Colonic mucosa (tissue), 4 donors: ENCODE data around the gene CDRT15. TPM values are rescaled to one million over a fixed set of nuclear protein-coding genes. Genes with fewer than 3 reads are reported as not detected.
"Not testable (repeated sequence)": the region's sequence is repeated elsewhere in the genome, so short reads cannot be mapped to it uniquely, and the experiment has no call there.

ENCODE experiments used
- DNase-seq: peaks from one replicate; pipeline ENCODE4 v3.0.0-alpha.2; 2020
- H3K27ac ChIP-seq: fragments of 200-600 bp; one replicate; pipeline ENCODE4 v1.8.0; 2021
- H3K27me3 ChIP-seq: fragments of 200-600 bp; one replicate; pipeline ENCODE4 v1.8.0; 2021
- H3K36me3 ChIP-seq: fragments of 200-600 bp; one replicate; pipeline ENCODE4 v1.8.0; 2021
- H3K4me1 ChIP-seq: fragments of 200-600 bp; one replicate; pipeline ENCODE4 v1.8.0; 2021; ENCODE audit warnings: mild to moderate bottlenecking
- H3K4me3 ChIP-seq: fragments of 200-600 bp; one replicate; pipeline ENCODE4 v1.8.0; 2021
- H3K9ac ChIP-seq, 2 donors: one replicate each; pipeline ENCODE4 v1.7.0; 2013; ENCODE audit warnings: control low read depth in 2 of 2, low read depth in 2 of 2, low read length in 2 of 2
- H3K9me3 ChIP-seq: fragments of 200-600 bp; one replicate; pipeline ENCODE4 v1.8.0; 2021
- intact Hi-C: fragments of 100-400 bp; cut with DNase I; formaldehyde crosslinking; loops from one replicate; pipeline ENCODE4 v1.14.1; 2022
- total RNA-seq, 2 donors: library from RNA; stranded (reverse); fragmentation: NEBNext Ultra II Directional in 1 of 2; extraction: Animal tissue kit (Norgen Biotek cat#: 25700) in 1 of 2; gene quantifications; one replicate each; pipeline ENCODE4 v1.2.1, GENCODE V29; 2021
- TF ChIP-seq, protein P1 (sequence below): fragments of 200-600 bp; IDR thresholded peaks from one replicate; pipeline ENCODE4 v1.8.0; 2022; ENCODE audit warnings: antibody characterized with exemption, mild to moderate bottlenecking
- donor health status: healthy.
- donor health status: DM: no; HTN: no; CAD: no.
- donor health status: DM: no; HTN: no; CAD: no.

Gene CDRT15
- total RNA-seq, 2 donors from 2014 or later = not detected

DNA sequence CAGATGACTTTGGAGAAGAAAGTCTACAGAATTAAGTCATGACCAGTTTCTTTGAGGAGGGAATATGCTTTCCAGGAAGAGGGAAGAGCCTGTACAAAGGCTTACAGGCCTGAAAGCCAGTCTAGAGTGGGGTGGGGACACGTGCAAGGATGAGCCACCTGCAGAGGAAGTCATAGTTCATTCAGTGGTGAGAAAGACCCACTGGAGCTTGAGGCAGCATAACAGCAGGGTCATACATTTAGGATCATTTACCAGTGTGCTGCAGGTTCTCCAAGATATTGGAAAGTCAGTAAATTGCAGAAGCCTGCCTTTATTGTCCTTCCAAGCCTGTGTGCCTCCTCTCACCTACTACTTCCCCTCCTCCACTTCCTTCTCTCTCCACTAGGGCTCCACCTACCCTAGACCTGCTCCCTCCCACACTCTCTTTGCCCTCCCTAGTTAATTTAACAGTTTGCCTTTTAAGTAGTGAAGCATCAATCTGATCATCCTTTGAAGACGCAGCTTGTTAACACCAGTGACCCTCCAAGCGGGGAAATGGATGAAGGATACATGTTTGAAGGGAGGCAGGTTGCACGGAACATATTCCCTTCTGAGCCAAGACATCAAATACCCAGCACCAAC is 40.2 kb downstream of the CDRT15 start:
- DNase-seq = no peak
- H3K4me1 ChIP-seq = no peaks in the 10 kb centered on the region
- H3K27me3 ChIP-seq = no peaks in the 10 kb centered on the region
- no peak overlapping the region for H3K4me3 ChIP-seq
- H3K27ac ChIP-seq = no peak overlapping the region
- TF ChIP-seq, protein P1, sequence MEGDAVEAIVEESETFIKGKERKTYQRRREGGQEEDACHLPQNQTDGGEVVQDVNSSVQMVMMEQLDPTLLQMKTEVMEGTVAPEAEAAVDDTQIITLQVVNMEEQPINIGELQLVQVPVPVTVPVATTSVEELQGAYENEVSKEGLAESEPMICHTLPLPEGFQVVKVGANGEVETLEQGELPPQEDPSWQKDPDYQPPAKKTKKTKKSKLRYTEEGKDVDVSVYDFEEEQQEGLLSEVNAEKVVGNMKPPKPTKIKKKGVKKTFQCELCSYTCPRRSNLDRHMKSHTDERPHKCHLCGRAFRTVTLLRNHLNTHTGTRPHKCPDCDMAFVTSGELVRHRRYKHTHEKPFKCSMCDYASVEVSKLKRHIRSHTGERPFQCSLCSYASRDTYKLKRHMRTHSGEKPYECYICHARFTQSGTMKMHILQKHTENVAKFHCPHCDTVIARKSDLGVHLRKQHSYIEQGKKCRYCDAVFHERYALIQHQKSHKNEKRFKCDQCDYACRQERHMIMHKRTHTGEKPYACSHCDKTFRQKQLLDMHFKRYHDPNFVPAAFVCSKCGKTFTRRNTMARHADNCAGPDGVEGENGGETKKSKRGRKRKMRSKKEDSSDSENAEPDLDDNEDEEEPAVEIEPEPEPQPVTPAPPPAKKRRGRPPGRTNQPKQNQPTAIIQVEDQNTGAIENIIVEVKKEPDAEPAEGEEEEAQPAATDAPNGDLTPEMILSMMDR = peak; percentile 12
- no peaks in the 10 kb centered on the region for H3K9me3 ChIP-seq
- H3K36me3 ChIP-seq = no peaks in the 10 kb centered on the region
- H3K9ac ChIP-seq = no peak overlapping the region
- intact Hi-C loops = no loop called here

DNA sequence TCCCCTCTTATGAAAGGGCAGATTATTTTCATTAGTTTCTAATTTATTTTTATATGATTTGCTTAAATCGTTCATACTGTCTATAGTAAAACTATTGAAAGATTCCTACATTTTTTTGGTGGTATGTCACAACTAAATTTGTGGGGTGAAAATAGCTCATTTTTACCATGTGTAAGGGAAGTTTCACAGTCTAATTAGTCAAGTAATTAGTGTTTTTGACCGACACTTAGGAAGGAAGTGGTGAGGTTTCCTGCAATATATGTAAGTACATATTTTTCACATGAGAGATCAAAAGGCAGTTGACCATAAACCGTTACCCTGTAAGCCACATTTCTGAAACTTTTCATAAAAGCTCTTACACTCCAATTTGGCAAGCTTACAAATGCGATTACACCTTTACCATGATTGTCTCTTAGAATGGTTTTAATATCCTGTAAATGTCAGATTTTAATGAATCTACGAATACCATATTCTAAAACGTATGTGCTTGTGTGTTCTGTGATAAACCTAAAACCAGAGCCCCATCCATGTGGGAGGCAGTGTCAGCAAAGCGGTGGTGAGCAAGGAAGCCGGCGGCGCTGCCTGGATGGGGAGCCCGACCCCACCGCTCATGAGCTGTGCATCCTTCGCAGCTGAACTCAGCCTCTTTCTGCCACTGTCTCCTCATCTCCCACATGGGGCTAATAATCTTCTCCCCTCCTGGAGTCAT is 43.9 kb downstream of the CDRT15 start:
- H3K9ac ChIP-seq, intact Hi-C loops, H3K4me3 ChIP-seq, H3K27ac ChIP-seq, H3K4me1 ChIP-seq, H3K36me3 ChIP-seq, H3K27me3 ChIP-seq, H3K9me3 ChIP-seq, DNase-seq: not testable (repeated sequence)

DNA sequence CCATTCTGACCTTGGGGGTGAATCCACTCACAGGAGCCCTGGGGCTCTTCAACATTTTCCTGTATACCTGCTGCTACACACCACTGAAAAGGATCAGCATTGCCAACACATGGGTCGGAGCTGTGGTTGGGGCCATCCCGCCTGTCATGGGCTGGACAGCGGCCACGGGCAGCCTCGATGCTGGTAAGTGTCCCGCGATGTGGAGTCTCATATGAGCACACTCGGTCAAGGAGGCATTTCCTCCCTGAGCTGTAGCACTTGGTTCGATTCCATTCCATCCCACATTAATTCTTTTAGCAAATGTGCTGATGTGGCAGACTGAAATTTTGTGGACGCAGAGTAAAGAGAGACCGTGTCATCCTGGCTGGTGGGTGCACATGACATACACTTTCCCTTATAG is 44.6 kb downstream of the CDRT15 start:
- H3K4me1 ChIP-seq, DNase-seq, H3K9me3 ChIP-seq, H3K36me3 ChIP-seq, H3K27me3 ChIP-seq, H3K4me3 ChIP-seq, H3K27ac ChIP-seq, intact Hi-C loops, H3K9ac ChIP-seq: not testable (repeated sequence)

DNA sequence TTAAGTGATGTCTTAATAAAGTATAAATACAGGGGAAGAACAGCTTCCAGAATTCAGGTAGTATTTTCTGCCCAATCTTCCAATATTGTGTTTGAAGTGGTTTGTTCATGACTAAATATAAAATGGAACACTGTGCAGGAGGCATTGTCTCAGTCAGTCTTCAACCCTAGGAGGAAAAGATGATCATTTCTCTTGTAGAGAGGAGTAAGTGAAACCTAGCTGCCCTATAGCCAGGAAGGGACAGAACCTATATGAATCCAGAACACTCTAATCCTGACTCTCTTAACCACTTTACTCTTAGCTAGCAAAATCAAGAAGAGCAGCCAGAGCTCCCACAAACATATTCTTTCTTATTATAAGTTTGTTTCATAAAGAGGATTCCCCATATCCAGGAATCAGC is 45.2 kb downstream of the CDRT15 start:
- H3K27ac ChIP-seq, H3K9ac ChIP-seq, intact Hi-C loops, H3K36me3 ChIP-seq, H3K4me3 ChIP-seq, H3K9me3 ChIP-seq, H3K27me3 ChIP-seq, DNase-seq, H3K4me1 ChIP-seq: not testable (repeated sequence)

DNA sequence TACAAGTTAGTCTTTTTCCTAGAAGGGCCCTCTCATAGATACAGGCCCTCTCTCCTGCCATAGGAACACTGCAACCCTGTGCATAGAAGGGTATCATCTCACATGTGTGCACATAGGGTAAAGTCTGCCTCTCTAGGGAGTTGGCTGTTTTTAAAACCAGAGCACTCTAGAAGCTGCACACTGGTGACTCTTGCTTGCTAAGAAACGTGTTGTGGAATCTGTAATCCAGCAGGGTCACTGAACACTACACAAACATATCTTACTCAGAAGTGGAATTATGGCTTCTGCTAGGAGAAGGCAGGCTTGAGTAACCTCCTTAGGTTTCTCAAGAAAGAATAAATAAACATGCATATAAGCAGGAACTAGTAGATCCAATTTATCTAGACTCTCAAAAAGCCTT is 45.9 kb downstream of the CDRT15 start:
- intact Hi-C loops, H3K36me3 ChIP-seq, DNase-seq, H3K4me1 ChIP-seq, H3K27me3 ChIP-seq, H3K27ac ChIP-seq, H3K9ac ChIP-seq, H3K9me3 ChIP-seq, H3K4me3 ChIP-seq: not testable (repeated sequence)

DNA sequence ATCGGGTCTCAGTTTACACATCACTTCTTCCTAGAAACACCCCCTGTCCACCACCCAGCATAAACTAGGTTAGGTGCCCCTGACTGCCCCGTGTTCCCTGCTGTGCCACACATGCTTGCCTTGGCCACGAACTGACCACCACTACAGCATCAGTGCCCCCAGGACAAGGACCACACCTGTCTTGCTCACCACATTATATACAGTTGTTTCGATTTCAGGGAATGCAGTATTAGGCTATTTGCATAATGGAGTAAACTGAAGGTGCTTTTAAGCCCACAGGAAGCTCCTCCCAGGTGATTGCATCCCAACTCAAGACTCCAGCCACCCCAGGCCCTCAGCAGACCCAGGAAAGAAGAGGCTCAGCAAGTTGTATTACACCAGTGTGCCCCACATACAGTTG is 50.2 kb downstream of the CDRT15 start:
- H3K36me3 ChIP-seq, DNase-seq, H3K27ac ChIP-seq, H3K9me3 ChIP-seq, H3K27me3 ChIP-seq, intact Hi-C loops, H3K9ac ChIP-seq, H3K4me3 ChIP-seq, H3K4me1 ChIP-seq: not testable (repeated sequence)

Other genes with a start within 250 kb of the CDRT15 start
- 10 to 100 TPM; 35.1 to 36.0 TPM for gene COX10, start 167.4 kb downstream of the CDRT15 start, total RNA-seq
- gene HS3ST3B1, start 64.2 kb upstream of the CDRT15 start, total RNA-seq = 1 to 10 TPM; 1.1 TPM